Neural crest cell (in vitro differentiated cells): ENCODE data around the gene SIGLEC5. TPM values are rescaled to one million over a fixed set of nuclear protein-coding genes. Genes with fewer than 3 reads are reported as not detected.
"Not testable (repeated sequence)": the region's sequence is repeated elsewhere in the genome, so short reads cannot be mapped to it uniquely, and the experiment has no call there.

Experiments
- DNase-seq: peaks from one replicate; pipeline ENCODE4 v3.0.0; 2021; ENCODE audit warnings: low read depth, mixed read lengths, low spot score
- H3K27ac Mint-ChIP-seq: one replicate; pipeline ENCODE4 v1.8.0; 2021; ENCODE audit warnings: mild to moderate bottlenecking, mixed read lengths; ENCODE audit not compliant: unreplicated experiment
- H3K27me3 Mint-ChIP-seq: 2 replicates; pipeline ENCODE4 v1.8.0; 2021; ENCODE audit warnings: low read depth, mild to moderate bottlenecking, mixed read lengths
- H3K36me3 Mint-ChIP-seq: 2 replicates; pipeline ENCODE4 v1.8.0; 2021; ENCODE audit warnings: low read depth, mild to moderate bottlenecking, mixed read lengths
- H3K4me1 Mint-ChIP-seq: 2 replicates; pipeline ENCODE4 v1.8.0; 2021; ENCODE audit warnings: mixed read lengths
- H3K4me3 Mint-ChIP-seq: one replicate; pipeline ENCODE4 v1.8.0; 2021; ENCODE audit warnings: mild to moderate bottlenecking, mixed read lengths
- H3K9me3 Mint-ChIP-seq: 2 replicates; pipeline ENCODE4 v1.8.0; 2021; ENCODE audit warnings: mixed read lengths
- total RNA-seq: library from RNA; stranded (reverse); gene quantifications from 2 replicates; pipeline ENCODE4 v1.2.1, GENCODE V29; 2021
- TF ChIP-seq, protein P1 (sequence below): fragments of 200-600 bp; sonication (generic); conservative IDR thresholded peaks from 2 replicates; pipeline ENCODE4 v1.5.0; 2021; ENCODE audit warnings: antibody characterized with exemption, mild to moderate bottlenecking

The SIGLEC5 gene
- total RNA-seq, 1 donor from 2014 or later, result not detected

GRCh38 chr19:51651216-51651846 is 21.1 kb upstream of the SIGLEC5 start:
- TF ChIP-seq, protein P1, sequence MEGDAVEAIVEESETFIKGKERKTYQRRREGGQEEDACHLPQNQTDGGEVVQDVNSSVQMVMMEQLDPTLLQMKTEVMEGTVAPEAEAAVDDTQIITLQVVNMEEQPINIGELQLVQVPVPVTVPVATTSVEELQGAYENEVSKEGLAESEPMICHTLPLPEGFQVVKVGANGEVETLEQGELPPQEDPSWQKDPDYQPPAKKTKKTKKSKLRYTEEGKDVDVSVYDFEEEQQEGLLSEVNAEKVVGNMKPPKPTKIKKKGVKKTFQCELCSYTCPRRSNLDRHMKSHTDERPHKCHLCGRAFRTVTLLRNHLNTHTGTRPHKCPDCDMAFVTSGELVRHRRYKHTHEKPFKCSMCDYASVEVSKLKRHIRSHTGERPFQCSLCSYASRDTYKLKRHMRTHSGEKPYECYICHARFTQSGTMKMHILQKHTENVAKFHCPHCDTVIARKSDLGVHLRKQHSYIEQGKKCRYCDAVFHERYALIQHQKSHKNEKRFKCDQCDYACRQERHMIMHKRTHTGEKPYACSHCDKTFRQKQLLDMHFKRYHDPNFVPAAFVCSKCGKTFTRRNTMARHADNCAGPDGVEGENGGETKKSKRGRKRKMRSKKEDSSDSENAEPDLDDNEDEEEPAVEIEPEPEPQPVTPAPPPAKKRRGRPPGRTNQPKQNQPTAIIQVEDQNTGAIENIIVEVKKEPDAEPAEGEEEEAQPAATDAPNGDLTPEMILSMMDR, result no peak
- Mint-ChIP-seq H3K27ac (no peak overlapping the region), H3K36me3 (no peaks in the 10 kb centered on the region), H3K4me3 (no peak overlapping the region), H3K9me3 (no peaks in the 10 kb centered on the region), H3K27me3 (peaks cover 52% of the 10 kb centered on the region), H3K4me1 (no peaks in the 10 kb centered on the region)
- no peak for DNase-seq

- no peaks in the 10 kb centered on the region for H3K9me3 Mint-ChIP-seq
- peaks cover 56% of the 10 kb centered on the region for H3K27me3 Mint-ChIP-seq
- no peak overlapping the region for H3K4me3 Mint-ChIP-seq
Measured at GRCh38 chr19:51647318-51647717, 17.1 kb upstream of the SIGLEC5 start.

GRCh38 chr19:51646730-51647129 is 16.5 kb upstream of the SIGLEC5 start, which contains the start of gene SIGLEC14:
SIGLEC14 (minus strand) TSS chr19:51646825; CDS start chr19:51646759, 66 bp downstream.
- not testable (repeated sequence) for H3K27ac Mint-ChIP-seq, H3K4me3 Mint-ChIP-seq, H3K4me1 Mint-ChIP-seq, DNase-seq, H3K36me3 Mint-ChIP-seq, H3K9me3 Mint-ChIP-seq
- peaks cover 57% of the 10 kb centered on the region for H3K27me3 Mint-ChIP-seq

More at GRCh38 chr19:51647318-51647717, 17.1 kb upstream of the SIGLEC5 start:
- no peak for DNase-seq
- no peak overlapping the region for H3K27ac Mint-ChIP-seq
- TF ChIP-seq, protein P1, result no peak
- no peaks in the 10 kb centered on the region for H3K4me1 Mint-ChIP-seq
- H3K36me3 Mint-ChIP-seq, result no peaks in the 10 kb centered on the region

- H3K36me3 Mint-ChIP-seq, result no peaks in the 10 kb centered on the region
- no peaks in the 10 kb centered on the region for H3K4me1 Mint-ChIP-seq
- no peaks in the 10 kb centered on the region for H3K9me3 Mint-ChIP-seq
- TF ChIP-seq, protein P1, result no peak
- H3K4me3 Mint-ChIP-seq, result no peak overlapping the region
- peaks cover 60% of the 10 kb centered on the region for H3K27me3 Mint-ChIP-seq
- DNase-seq, result no peak
- H3K27ac Mint-ChIP-seq, result peak overlapping the region; percentile 7
Measured at GRCh38 chr19:51644636-51645271, 14.6 kb upstream of the SIGLEC5 start.

DNA sequence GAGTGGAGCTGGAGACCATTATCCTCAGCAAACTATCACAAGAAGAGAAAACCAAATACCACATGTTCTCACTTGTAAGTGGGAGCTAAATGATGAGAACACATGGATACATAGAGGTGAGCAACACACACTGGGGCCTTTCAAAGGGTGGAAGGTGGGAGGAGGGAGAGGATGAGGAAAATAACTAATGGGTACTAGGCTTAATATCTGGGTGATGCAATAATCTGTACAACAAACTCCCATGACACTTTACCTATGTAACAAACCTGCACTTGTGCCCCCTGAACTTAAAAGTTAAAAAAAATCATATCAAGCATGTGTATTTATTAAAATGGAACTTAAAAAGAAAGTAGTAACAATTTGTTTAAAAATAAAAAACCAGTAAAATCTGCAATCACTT is 11.4 kb upstream of the SIGLEC5 start:
- Mint-ChIP-seq H3K4me3 (no peak overlapping the region), H3K27me3 (peaks cover 67% of the 10 kb centered on the region), H3K36me3 (no peaks in the 10 kb centered on the region), H3K4me1 (no peaks in the 10 kb centered on the region), H3K9me3 (no peaks in the 10 kb centered on the region), H3K27ac (no peak overlapping the region)
- no peak for DNase-seq
- TF ChIP-seq, protein P1, result no peak

GRCh38 chr19:51640386-51640785 is 10.2 kb upstream of the SIGLEC5 start:
- Mint-ChIP-seq H3K4me1 (no peaks in the 10 kb centered on the region), H3K27me3 (peaks cover 66% of the 10 kb centered on the region), H3K27ac (no peak overlapping the region), H3K9me3 (no peaks in the 10 kb centered on the region), H3K36me3 (no peaks in the 10 kb centered on the region), H3K4me3 (no peak overlapping the region)
- TF ChIP-seq, protein P1, result no peak
- DNase-seq, result no peak
